GM18870 (cell line): Measurements from ENCODE around the gene CCDC92B.
"Not testable (repeated sequence)": the region's sequence is repeated elsewhere in the genome, so short reads cannot be mapped to it uniquely, and the experiment has no call there.

Experiments used
- ATAC-seq: cut with Tn5 transposase; IDR thresholded peaks from one replicate; pipeline ENCODE4 v1.9.1; 2021; ENCODE audit warnings: moderate library complexity; ENCODE audit not compliant: unreplicated experiment

CCDC92B gene

GRCh38 chr17:2749058-2749783 lies at the start of gene CCDC92B:
Gene CCDC92B (minus strand): TSS chr17:2749652. CDS start chr17:2735145, 14,507 bp downstream.
- ATAC-seq: no peak

- ATAC-seq: no peak
These were observed 49.2 kb upstream of the CCDC92B start for GRCh38 chr17:2798678-2799077.

- ATAC-seq: no peak
These were observed 48.7 kb upstream of the CCDC92B start for GRCh38 chr17:2798188-2798587.

GRCh38 chr17:2797637-2798036 lies 48.2 kb upstream of the CCDC92B start:
- ATAC-seq: no peak

- ATAC-seq: no peak
These were observed 47.8 kb upstream of the CCDC92B start for GRCh38 chr17:2797226-2797625.

GRCh38 chr17:2796164-2797125 lies 47.0 kb upstream of the CCDC92B start, which contains the start of gene RAP1GAP2:
Gene RAP1GAP2 (plus strand): TSS chr17:2796438. CDS start chr17:2796528, 90 bp downstream.
- ATAC-seq: no peak

- ATAC-seq: no peak
These were observed 46.1 kb upstream of the CCDC92B start for GRCh38 chr17:2795441-2796163.

- no peak for ATAC-seq
These were observed 44.8 kb upstream of the CCDC92B start for GRCh38 chr17:2794111-2794803.

GRCh38 chr17:2792366-2793169 lies 43.1 kb upstream of the CCDC92B start:
- no peak for ATAC-seq

GRCh38 chr17:2789700-2790099 lies 40.2 kb upstream of the CCDC92B start:
- no peak for ATAC-seq

- ATAC-seq: no peak
These were observed 36.9 kb upstream of the CCDC92B start for GRCh38 chr17:2786176-2786881.

GRCh38 chr17:2785376-2785775 lies 35.9 kb upstream of the CCDC92B start:
- ATAC-seq: not testable (repeated sequence)

GRCh38 chr17:2784864-2785263 lies 35.4 kb upstream of the CCDC92B start:
- no peak for ATAC-seq

GRCh38 chr17:2783310-2784030 lies 34.0 kb upstream of the CCDC92B start:
- ATAC-seq: no peak

GRCh38 chr17:2782055-2782454 lies 32.6 kb upstream of the CCDC92B start:
- no peak for ATAC-seq

- not testable (repeated sequence) for ATAC-seq
These were observed 32.1 kb upstream of the CCDC92B start for GRCh38 chr17:2781598-2781997.

- ATAC-seq: no peak
These were observed 31.5 kb upstream of the CCDC92B start for GRCh38 chr17:2780931-2781454.

GRCh38 chr17:2780256-2780655 lies 30.8 kb upstream of the CCDC92B start:
- ATAC-seq: no peak
